GM12878 (cell line): ENCODE data around the gene FLAD1. TPM values are rescaled to one million over a fixed set of nuclear protein-coding genes. Genes with fewer than 3 reads are reported as not detected.

Experiments
- ATAC-seq: fragments of 200-7000 bp; cut with Tn5 transposase; 3 replicates; pipeline ENCODE4 v1.9.1; 2020; ENCODE audit warnings: mild to moderate bottlenecking, moderate library complexity
- BruUV-seq: library from RNA; stranded (reverse); fragments of 400-500 nt; replicated peaks from 2 replicates; lab custom pipeline; 2021; lab: Mats Ljungman, UMichigan
- CTCF ChIA-PET: fragments of 300-600 bp; sonication (Branson Sonifier 250); formaldehyde crosslinking; extraction: SDS; loops from one replicate; lab custom pipeline; 2021; ENCODE audit warnings: inconsistent platforms; lab: Yijun Ruan, JAX
- POLR2A ChIA-PET: fragments of 350-600 bp; formaldehyde crosslinking; extraction: SDS; loops from one replicate; lab custom pipeline; 2021; ENCODE audit warnings: inconsistent platforms; lab: Charles Lee
- RAD21 ChIA-PET: fragments of 300-600 bp; sonication (Branson Sonifier 250); formaldehyde crosslinking; loops from one replicate; lab custom pipeline; 2023; ENCODE audit warnings: antibody characterized with exemption; ENCODE audit not compliant: unreplicated experiment; lab: Charles Lee
- SMC1A ChIA-PET: fragments of 300-600 bp; sonication (Branson Sonifier 250); formaldehyde crosslinking; loops from one replicate; lab custom pipeline; 2023; ENCODE audit not compliant: unreplicated experiment, uncharacterized antibody; lab: Charles Lee
- DNase-seq: peaks from one replicate; pipeline ENCODE4 v3.0.0-alpha.2; 2011; ENCODE audit warnings: low read depth, low spot score
- FAIRE-seq: peaks from 3 replicates; lab custom pipeline; 2011; peaks lifted over from hg19 to GRCh38; lab: Jason Lieb, UNC
- H2AFZ ChIP-seq: 2 replicates; pipeline ENCODE4 v1.6.0; 2011; ENCODE audit warnings: low read depth, low read length, control low read depth; ENCODE audit not compliant: control insufficient read depth
- H3K27ac ChIP-seq: 2 replicates; pipeline ENCODE4 v1.5.1; 2011; ENCODE audit warnings: control low read depth; ENCODE audit not compliant: control insufficient read depth, insufficient read depth
- H3K27me3 ChIP-seq, 2 experiments: replicated peaks in 1 of 2; 2 replicates each; pipeline versions ENCODE4 v1.6.0 to v1.6.1; 2011; ENCODE audit warnings: low read length in 1 of 2; ENCODE audit not compliant: control insufficient read depth in 2 of 2, insufficient read depth in 2 of 2
- H3K36me3 ChIP-seq, 2 experiments: 2 replicates each; pipeline ENCODE4 v1.5.1; 2011; ENCODE audit warnings: low read length in 1 of 2; ENCODE audit not compliant: control insufficient read depth in 2 of 2, insufficient read depth in 2 of 2
- H3K4me1 ChIP-seq: 2 replicates; pipeline ENCODE4 v1.6.1; 2011; ENCODE audit warnings: mild to moderate bottlenecking, low read length, moderate library complexity, mixed read lengths; ENCODE audit not compliant: control insufficient read depth, insufficient read depth
- H3K4me2 ChIP-seq: 2 replicates; pipeline ENCODE4 v1.6.0; 2011; ENCODE audit warnings: control low read depth; ENCODE audit not compliant: control insufficient read depth, insufficient read depth
- H3K4me3 ChIP-seq: fragments of 200-600 bp; sonication (generic); 2 replicates; pipeline ENCODE4 v1.5.1; 2016
- H3K79me2 ChIP-seq: 2 replicates; pipeline ENCODE4 v1.6.0; 2011; ENCODE audit warnings: low read length; ENCODE audit not compliant: control insufficient read depth, insufficient read depth
- H3K9ac ChIP-seq: 2 replicates; pipeline ENCODE4 v1.8.0; 2011; ENCODE audit warnings: low read length, control low read depth, mixed read lengths; ENCODE audit not compliant: control insufficient read depth, insufficient read depth
- H3K9me3 ChIP-seq: replicated peaks from 3 replicates; pipeline ENCODE4 v1.5.1; 2011; ENCODE audit warnings: mild to moderate bottlenecking, low read length; ENCODE audit not compliant: control insufficient read depth, insufficient read depth
- H4K20me1 ChIP-seq: 2 replicates; pipeline ENCODE4 v1.6.0; 2011; ENCODE audit not compliant: control insufficient read depth, insufficient read depth
- FOXK2 ChIP-seq: fragments of 450-650 bp; IDR thresholded peaks from 2 replicates; pipeline ENCODE4 v1.6.1; 2017; ENCODE audit warnings: mild to moderate bottlenecking, moderate library complexity
- NFXL1 ChIP-seq: fragments of 450-650 bp; IDR thresholded peaks from 2 replicates; pipeline ENCODE4 v1.6.1; 2017; ENCODE audit warnings: antibody characterized with exemption, mild to moderate bottlenecking, borderline replicate concordance
- SRF ChIP-seq, 2 experiments: IDR thresholded peaks; 2 replicates each; pipeline ENCODE4 v1.6.1; 2011; ENCODE audit warnings: low read depth in 2 of 2, low read length in 2 of 2, mild to moderate bottlenecking in 1 of 2, moderate library complexity in 1 of 2
- ZBTB40 ChIP-seq: fragments of 450-650 bp; IDR thresholded peaks from 2 replicates; pipeline ENCODE4 v1.6.1; 2016; ENCODE audit warnings: mild to moderate bottlenecking, moderate library complexity, borderline replicate concordance
- WGBS: methylation state at CpG from one replicate; pipeline ENCODE4 v1.1.6; 2016; ENCODE audit warnings: low lambda C conversion rate; ENCODE audit not compliant: insufficient replicate concordance, insufficient coverage; ENCODE audit errors: missing lambda C conversion rate; 5-methylcytosine and 5-hydroxymethylcytosine counted together
- in situ Hi-C: fragments of 300-500 bp; cut with MboI; formaldehyde crosslinking; loops from 9 replicates; pipeline ENCODE4 v1.14.3; 2018; ENCODE audit warnings: mixed read lengths
- intact Hi-C: fragments of 100-400 bp; cut with micrococcal nuclease; formaldehyde crosslinking; loops from one replicate; pipeline ENCODE4 v1.14.2; 2022; ENCODE audit not compliant: unreplicated experiment
- polyA plus RNA-seq, 11 experiments: library from polyadenylated mRNA; depleted of rRNA in 4 of 11; unstranded in 6 of 11; stranded (reverse) in 5 of 11; fragments of >200 nt; fragmentation: Nextera tagmentation in 4 of 11; fragmentation: Illumina TruSeq in 1 of 11; extraction: Ambion mirVana in 4 of 11; extraction: Trizol in 1 of 11; gene quantifications; 1 replicate in 1 of 11; 2 replicates in 10 of 11; pipeline versions ENCODE4 v1.2.1 to v1.2.3, GENCODE V29; 2011 to 2016; ENCODE audit warnings: inconsistent platforms in 2 of 11, missing spikeins in 2 of 11, low read depth in 1 of 11
- total RNA-seq, 4 experiments: library from RNA; depleted of rRNA in 3 of 4; stranded (reverse); fragments of >200 nt in 3 of 4; fragmentation: Illumina TruSeq in 1 of 4; extraction: Trizol in 1 of 4; gene quantifications; 2 replicates each; pipeline versions ENCODE4 v1.2.1 to v1.2.3, GENCODE V29; 2013 to 2021

Gene FLAD1
- total and polyA plus RNA-seq, 10 of the 15 experiments (the other 5 are each of a cell fraction or from before 2014, with no cell fraction given): 22.9 to 93.4 (median 56.6) TPM

GRCh38 chr1:155017946-155018316 lies 34.8 kb downstream of the FLAD1 start:
- Histone ChIP-seq H3K4me1 (peaks cover 23% of the 10 kb centered on the region), H3K9ac (peak overlapping the region; percentile 59), H3K4me2 (peak overlapping the region; percentile 90), H3K79me2 (no peaks in the 10 kb centered on the region; the same call in 1 of the 2 replicates), H3K27me3 (no peaks in the 10 kb centered on the region; a peak in 1 of 4 replicates), H4K20me1 (no peaks in the 10 kb centered on the region), H3K4me3 (peak overlapping the region; percentile 65), H3K27ac (peak overlapping the region; percentile 75), H3K36me3 (peaks cover 0 to 15% of the 10 kb centered on the region in 2 experiments; a peak in 3 of 4 replicates), H3K9me3 (no peaks in the 10 kb centered on the region), H2AFZ (peak overlapping the region; percentile 61)
- ATAC-seq (peak; percentile 56), FAIRE-seq (no peak), DNase-seq (no peak)
- RAD21 ChIA-PET: interaction anchor here (0.5 to 3.1 kb wide), 17 partner anchors 8 to 653 kb away, joined by 3 to 14 read pairs (median 4); partner anchors contain the start of genes ADAM15, PBXIP1, SHC1 and ZBTB7B
- no peak for TF ChIP-seq NFXL1
- peak; percentile 39; the same call in 1 of the 2 replicates for TF ChIP-seq ZBTB40
- TF ChIP-seq SRF (IDR thresholded peaks at IDR 0.05; ENCODE audit: low read depth in 2 of 2, low read length in 2 of 2): peak in 1 of 2 experiments; percentile 33; a peak in 1 of 4 replicates
- TF ChIP-seq FOXK2: no peak
- POLR2A ChIA-PET: interaction anchor here (0.7 to 2.8 kb wide), 9 partner anchors 10 to 82 kb away, joined by 3 to 11 read pairs (median 5); partner anchors contain the start of genes FLAD1, PMVK and SHC1
- intact Hi-C loops (loop anchor here (1.0 to 2.0 kb wide), 3 partner anchors 15 to 43 kb away; partner anchors contain the start of gene ZBTB7B), in situ Hi-C loops (no loop called here)
- no TSS peak for BruUV-seq
- CTCF ChIA-PET: interaction anchor here (0.5 to 4.2 kb wide), 29 partner anchors 11 to 599 kb away, joined by 3 to 42 read pairs (median 5); partner anchors contain the start of genes ADAM15, FLAD1, KRTCAP2 and PBXIP1
- 26% methylated on average over 6 of the region's 6 CpGs for WGBS
- SMC1A ChIA-PET: interaction anchor here (0.6 to 2.8 kb wide), 11 partner anchors 11 to 620 kb away, joined by 3 to 14 read pairs (median 4); partner anchors contain the start of genes FLAD1, PBXIP1, PYGO2 and SHC1
